GM18873 (cell line): Measurements from ENCODE around the gene CEP70.
"Not testable (repeated sequence)": the region's sequence is repeated elsewhere in the genome, so short reads cannot be mapped to it uniquely, and the experiment has no call there.

Source experiments
- ATAC-seq: cut with Tn5 transposase; IDR thresholded peaks from one replicate; pipeline ENCODE4 v1.9.1; 2021; ENCODE audit warnings: mild to moderate bottlenecking, moderate library complexity, moderate number of reproducible peaks; ENCODE audit not compliant: unreplicated experiment, low FRiP score

The CEP70 gene

GRCh38 chr3:138594935-138595610 is 1.0 kb upstream of the CEP70 start:
- ATAC-seq = no peak

GRCh38 chr3:138593488-138594149 is 441 bp downstream of the CEP70 start:
- ATAC-seq = no peak

GRCh38 chr3:138591392-138591791 is 2.7 kb downstream of the CEP70 start:
- ATAC-seq = no peak

GRCh38 chr3:138588445-138588844 is 5.6 kb downstream of the CEP70 start:
- ATAC-seq = no peak

GRCh38 chr3:138587374-138587773 is 6.7 kb downstream of the CEP70 start:
- no peak for ATAC-seq

GRCh38 chr3:138578961-138579574 is 15.0 kb downstream of the CEP70 start:
- no peak for ATAC-seq

- ATAC-seq = peak; percentile 92
These were observed 15.9 kb downstream of the CEP70 start for GRCh38 chr3:138578141-138578540.

GRCh38 chr3:138573138-138573537 is 20.9 kb downstream of the CEP70 start:
- no peak for ATAC-seq

- not testable (repeated sequence) for ATAC-seq
These were observed 24.4 kb downstream of the CEP70 start for GRCh38 chr3:138569624-138570023.

GRCh38 chr3:138569090-138569489 is 25.0 kb downstream of the CEP70 start:
- ATAC-seq = no peak

- ATAC-seq = no peak
These were observed 26.7 kb downstream of the CEP70 start for GRCh38 chr3:138567403-138567802.

GRCh38 chr3:138566293-138566692 is 27.8 kb downstream of the CEP70 start:
- ATAC-seq = not testable (repeated sequence)

- ATAC-seq = not testable (repeated sequence)
These were observed 31.2 kb downstream of the CEP70 start for GRCh38 chr3:138562902-138563301.

- no peak for ATAC-seq
These were observed 33.6 kb downstream of the CEP70 start for GRCh38 chr3:138560501-138560900.

GRCh38 chr3:138559134-138559533 is 34.9 kb downstream of the CEP70 start:
- ATAC-seq = no peak

- not testable (repeated sequence) for ATAC-seq
These were observed 39.3 kb downstream of the CEP70 start for GRCh38 chr3:138554775-138555174.

GRCh38 chr3:138550958-138551357 is 43.1 kb downstream of the CEP70 start:
- ATAC-seq = not testable (repeated sequence)

GRCh38 chr3:138549179-138549977 is 44.7 kb downstream of the CEP70 start:
- no peak for ATAC-seq

- ATAC-seq = no peak
These were observed 46.6 kb downstream of the CEP70 start for GRCh38 chr3:138547342-138547975.

- no peak for ATAC-seq
These were observed 49.5 kb downstream of the CEP70 start for GRCh38 chr3:138544546-138544945.
